Heart left ventricle (tissue), 16 donors: ENCODE data around the gene MUC16. TPM values are rescaled to one million over a fixed set of nuclear protein-coding genes. Genes with fewer than 3 reads are reported as not detected.

Experiments
- ATAC-seq, 4 donors: fragments of 200-7000 bp; cut with Tn5 transposase; one replicate each; pipeline ENCODE4 v1.9.1; 2020 to 2022; ENCODE audit warnings: moderate library complexity in 4 of 4, mild to moderate bottlenecking in 3 of 4, moderate number of reproducible peaks in 1 of 4
- DNase-seq, 5 donors: peaks; one replicate each; pipeline ENCODE4 v3.0.0-alpha.2; 2020
- H3K27ac ChIP-seq, 12 donors: fragments of 200-600 bp; sonication (generic) in 4 of 12; one replicate each; pipeline versions ENCODE4 v1.5.0 to v1.8.0; 2016 to 2022; ENCODE audit warnings: mild to moderate bottlenecking in 2 of 12
- H3K27me3 ChIP-seq, 9 donors: fragments of 200-600 bp; sonication (generic) in 2 of 9; one replicate each; pipeline versions ENCODE4 v1.5.1 to v1.8.0; 2016 to 2022; ENCODE audit warnings: mild to moderate bottlenecking in 3 of 9
- H3K36me3 ChIP-seq, 9 donors: fragments of 200-600 bp; sonication (generic) in 2 of 9; one replicate each; pipeline versions ENCODE4 v1.5.0 to v1.8.0; 2018 to 2022; ENCODE audit warnings: mild to moderate bottlenecking in 2 of 9
- H3K4me1 ChIP-seq, 12 donors: fragments of 200-600 bp; sonication (generic) in 4 of 12; one replicate each; pipeline versions ENCODE4 v1.5.0 to v1.8.0; 2016 to 2022; ENCODE audit warnings: mild to moderate bottlenecking in 3 of 12
- H3K4me3 ChIP-seq, 12 donors: fragments of 200-600 bp; sonication (generic) in 4 of 12; one replicate each; pipeline versions ENCODE4 v1.5.0 to v1.8.0; 2017 to 2022; ENCODE audit warnings: mild to moderate bottlenecking in 9 of 12, moderate library complexity in 4 of 12
- H3K9me3 ChIP-seq, 12 donors: fragments of 200-600 bp; sonication (generic) in 4 of 12; one replicate each; pipeline versions ENCODE4 v1.5.0 to v1.8.0; 2016 to 2022; ENCODE audit warnings: mild to moderate bottlenecking in 1 of 12
- CTCF ChIP-seq, 12 donors: fragments of 200-600 bp; sonication (generic) in 4 of 12; IDR thresholded peaks; one replicate each; pipeline versions ENCODE4 v1.5.0 to v1.8.0; 2018 to 2022; ENCODE audit warnings: antibody characterized with exemption in 12 of 12, mild to moderate bottlenecking in 5 of 12
- POLR2A ChIP-seq, 2 donors: fragments of 450-650 bp; IDR thresholded peaks; one replicate each; pipeline ENCODE4 v1.6.1; 2017; ENCODE audit warnings: antibody characterized with exemption in 2 of 2, mild to moderate bottlenecking in 2 of 2, moderate library complexity in 2 of 2
- WGBS, 4 donors: extraction: QIAGEN DNeasy Blood & Tissue Kit in 2 of 4; methylation state at CpG; one replicate each; pipeline versions ENCODE4 v1.1.5 to v1.1.7; 2013 to 2018; 5-methylcytosine and 5-hydroxymethylcytosine counted together
- intact Hi-C, 10 donors: fragments of 100-400 bp; cut with DNase I; formaldehyde crosslinking; loops; one replicate each; pipeline versions ENCODE4 v1.11.1 to v1.14.2; 2022
- polyA plus RNA-seq, 2 donors: library from polyadenylated mRNA; stranded (reverse); fragments of 200-250 nt; gene quantifications; one replicate each; pipeline ENCODE4 v1.2.3, GENCODE V29; 2013
- total RNA-seq, 9 donors: library from RNA; depleted of rRNA in 2 of 9; stranded (reverse); fragments of >200 nt in 2 of 9; fragmentation: NEBNext Ultra II Directional in 3 of 9; extraction: Animal tissue kit (Norgen Biotek cat#: 25700) in 3 of 9; gene quantifications; one replicate each; pipeline versions ENCODE4 v1.1.0 to v1.2.4, GENCODE V29; 2016 to 2023
- donor health status: ischemic (EF 13 %, LVEDD 7.1; RV severe dilation, severe dysfunction).
- donor health status: healthy with polysubstance abuse.
- donor health status: DM: no; HTN: yes; CAD: no.
- donor health status: DM: no; HTN: no; CAD: no.
- donor health status: ischemic (EF 25% LVEDD 6.9; RV normal size, moderate dysfunction).
- donor health status: ischemic (EF 25% LVEDD 5.7; RV mildly dilated, moderate dysfunction).
- donor health status: healthy.
- donor health status: DM: yes; HTN: yes; CAD: no.
- donor health status: ischemic (EF 35%, LVEDD 5.7; RV mildly dilated, moderate dysfunction).
- donor health status: nonischemic (EF 11% LVEDD 7.7; RV severe dilation, severe dysfunction).
- donor health status: DM: yes; HTN: yes; CAD: no.
- donor health status: PGD.
- donor health status: ischemic (EF 29% LVEDD 5.4; RV normal size, mild dysfunction).
- donor health status: nonischemic (EF 23%, LVEDD 6.1; RV moderate dilation, normal function).

MUC16 gene
- total and polyA plus RNA-seq, 11 donors: under 0.01 to 16.2 (median 0.05) TPM; not detected in 7

- intact Hi-C loops: no loop called here
- ATAC-seq (no peak), DNase-seq (no peak)
- no peak for TF ChIP-seq POLR2A (IDR thresholded peaks at IDR 0.05)
- Histone ChIP-seq H3K9me3 (no peaks in the 10 kb centered on the region), H3K4me3 (no peak overlapping the region), H3K36me3 (no peaks in the 10 kb centered on the region), H3K27ac (no peak overlapping the region), H3K27me3 (peaks cover 0 to 20% (median 0%) of the 10 kb centered on the region in 9 donors), H3K4me1 (no peaks in the 10 kb centered on the region)
- WGBS, 4 donors: 72 to 77% (median 74%) methylated on average over 3 of the region's 3 CpGs
Observed at GRCh38 chr19:9044449-9044848, 34.2 kb upstream of the MUC16 start.

- DNase-seq (no peak), ATAC-seq (no peak)
- Histone ChIP-seq H3K4me3 (no peak overlapping the region), H3K27me3 (peaks cover 0 to 22% (median 0%) of the 10 kb centered on the region in 9 donors), H3K36me3 (no peaks in the 10 kb centered on the region), H3K27ac (no peak overlapping the region), H3K9me3 (no peaks in the 10 kb centered on the region), H3K4me1 (no peaks in the 10 kb centered on the region)
- 83 to 90% (median 87%) methylated on average over 5 of the region's 5 CpGs for WGBS, 4 donors
- intact Hi-C loops: no loop called here
- TF ChIP-seq CTCF (IDR thresholded peaks at IDR 0.05) (no peak), POLR2A (IDR thresholded peaks at IDR 0.05) (no peak)
Observed at GRCh38 chr19:9043524-9043923, 33.3 kb upstream of the MUC16 start.

- Histone ChIP-seq H3K27ac (no peak overlapping the region), H3K36me3 (no peaks in the 10 kb centered on the region), H3K9me3 (no peaks in the 10 kb centered on the region), H3K27me3 (peaks cover 0 to 10% (median 0%) of the 10 kb centered on the region in 9 donors), H3K4me3 (no peak overlapping the region), H3K4me1 (no peaks in the 10 kb centered on the region)
- intact Hi-C loops: no loop called here
- no peak for DNase-seq
- no peak for ATAC-seq
- TF ChIP-seq CTCF (IDR thresholded peaks at IDR 0.05) (no peak), POLR2A (IDR thresholded peaks at IDR 0.05) (no peak)
- WGBS, 4 donors: 82 to 86% (median 84%) methylated on average over 8 of the region's 8 CpGs
Observed at GRCh38 chr19:9041023-9041422, 30.8 kb upstream of the MUC16 start.

- no peak overlapping the region for H3K27ac ChIP-seq
- no peaks in the 10 kb centered on the region for H3K36me3 ChIP-seq
- no peak overlapping the region for H3K4me3 ChIP-seq
- no peaks in the 10 kb centered on the region for H3K9me3 ChIP-seq
- no peak for ATAC-seq
- intact Hi-C loops: no loop called here
- no peak for TF ChIP-seq CTCF (IDR thresholded peaks at IDR 0.05)
- TF ChIP-seq POLR2A (IDR thresholded peaks at IDR 0.05): no peak
- H3K4me1 ChIP-seq: no peaks in the 10 kb centered on the region
- H3K27me3 ChIP-seq: peaks cover 0 to 4% (median 0%) of the 10 kb centered on the region in 9 donors
- 59 to 66% (median 62%) methylated on average over 9 of the region's 9 CpGs for WGBS, 4 donors
- DNase-seq: no peak
Observed at GRCh38 chr19:9040131-9040530, 29.9 kb upstream of the MUC16 start.

GRCh38 chr19:9039728-9040127 lies 29.5 kb upstream of the MUC16 start:
- peaks cover 0 to 4% (median 0%) of the 10 kb centered on the region in 9 donors for H3K27me3 ChIP-seq
- no peaks in the 10 kb centered on the region for H3K36me3 ChIP-seq
- H3K9me3 ChIP-seq: no peaks in the 10 kb centered on the region
- no peak for DNase-seq
- ATAC-seq: no peak
- 70 to 73% (median 71%) methylated on average over 5 of the region's 5 CpGs for WGBS, 4 donors
- no peak overlapping the region for H3K27ac ChIP-seq
- no peak overlapping the region for H3K4me3 ChIP-seq
- H3K4me1 ChIP-seq: no peaks in the 10 kb centered on the region
- no peak for TF ChIP-seq POLR2A (IDR thresholded peaks at IDR 0.05)
- intact Hi-C loops: no loop called here
